Gastrocnemius medialis (tissue), 4 donors: ENCODE results near the gene TRAF3IP3. TPM values are rescaled to one million over a fixed set of nuclear protein-coding genes. Genes with fewer than 3 reads are reported as not detected.

Experiments used
- ATAC-seq, 2 donors: fragments of 150-250 bp; one replicate each; pipeline ENCODE4 v1.9.1; 2016
- DNase-seq, 2 donors: peaks; one replicate each; pipeline ENCODE4 v3.0.0-alpha.2; 2019
- H3K27ac ChIP-seq, 4 donors: fragments of 200-600 bp; sonication (generic); 1 replicate in 1 of 4; 2 replicates in 3 of 4; pipeline ENCODE4 v1.5.1; 2016 to 2018; ENCODE audit warnings: mild to moderate bottlenecking in 2 of 4, moderate library complexity in 1 of 4
- H3K27me3 ChIP-seq, 3 donors: fragments of 200-600 bp; sonication (generic) in 2 of 3; 1 replicate in 1 of 3; 2 replicates in 2 of 3; pipeline versions ENCODE4 v1.5.1 to v1.6.0; 2016 to 2019; ENCODE audit warnings: mild to moderate bottlenecking in 1 of 3, moderate library complexity in 1 of 3
- H3K36me3 ChIP-seq, 2 donors: fragments of 200-600 bp; sonication (generic) in 1 of 2; one replicate each; pipeline ENCODE4 v1.5.1; 2017 to 2018
- H3K4me1 ChIP-seq, 2 donors: fragments of 200-600 bp; sonication (generic) in 1 of 2; one replicate each; pipeline ENCODE4 v1.5.1; 2016 to 2017; ENCODE audit warnings: mild to moderate bottlenecking in 2 of 2
- H3K4me3 ChIP-seq, 4 donors: fragments of 200-600 bp; sonication (generic) in 3 of 4; 1 replicate in 1 of 4; 2 replicates in 3 of 4; pipeline ENCODE4 v1.5.1; 2016 to 2019; ENCODE audit warnings: mild to moderate bottlenecking in 2 of 4
- H3K9me3 ChIP-seq, 3 donors: fragments of 200-600 bp; sonication (generic) in 2 of 3; 1 replicate in 1 of 3; 2 replicates in 2 of 3; pipeline ENCODE4 v1.5.1; 2016 to 2019
- CTCF ChIP-seq, 5 experiments: fragments of 450-650 bp in 3 of 5; fragments of 200-600 bp in 2 of 5; sonication (generic) in 2 of 5; IDR thresholded peaks in 4 of 5; conservative IDR thresholded peaks in 1 of 5; 1 replicate in 4 of 5; 2 replicates in 1 of 5; pipeline ENCODE4 v1.5.1; 2016 to 2019; ENCODE audit warnings: antibody characterized with exemption in 5 of 5, mild to moderate bottlenecking in 3 of 5, moderate library complexity in 3 of 5
- POLR2A ChIP-seq, 2 donors: fragments of 450-650 bp; IDR thresholded peaks; one replicate each; pipeline ENCODE4 v1.6.1; 2017; ENCODE audit warnings: antibody characterized with exemption in 2 of 2, mild to moderate bottlenecking in 2 of 2, moderate library complexity in 2 of 2
- in situ Hi-C, 4 donors: fragments of 200-750 bp; cut with MboI; loops; one replicate each; pipeline versions ENCODE4 v1.15.0 to v1.8.0; 2017; ENCODE audit warnings: low sequenced_read_pairs in 4 of 4
- intact Hi-C: fragments of 100-400 bp; cut with DNase I; formaldehyde crosslinking; loops from one replicate; pipeline ENCODE4 v1.15.1; 2023; ENCODE audit warnings: low total_unique reads
- total RNA-seq, 4 donors: library from RNA; depleted of rRNA; stranded (reverse); fragments of >200 nt; gene quantifications; one replicate each; pipeline versions ENCODE4 v1.1.0 to v1.2.3, GENCODE V29; 2016

Gene TRAF3IP3
- total RNA-seq, 4 donors from 2014 or later: 0.16 to 1.5 (median 0.35) TPM; not detected in 1

GRCh38 chr1:209737118-209737505 lies 18.7 kb upstream of the TRAF3IP3 start:
- DNase-seq: no peak
- intact Hi-C loops: no loop called here
- no peak overlapping the region for H3K27ac ChIP-seq
- no peaks in the 10 kb centered on the region for H3K27me3 ChIP-seq
- in situ Hi-C loops: no loop called here
- no peaks in the 10 kb centered on the region for H3K4me1 ChIP-seq
- no peaks in the 10 kb centered on the region for H3K36me3 ChIP-seq
- H3K9me3 ChIP-seq: no peaks in the 10 kb centered on the region
- TF ChIP-seq CTCF (IDR thresholded peaks at IDR 0.05 in 4 of 5, conservative IDR thresholded peaks at IDR 0.05 in 1 of 5) (no peak), POLR2A (IDR thresholded peaks at IDR 0.05) (no peak)
- no peak overlapping the region for H3K4me3 ChIP-seq
- no peak for ATAC-seq

GRCh38 chr1:209738270-209738669 lies 17.6 kb upstream of the TRAF3IP3 start:
- Histone ChIP-seq H3K27ac (no peak overlapping the region), H3K4me3 (no peak overlapping the region), H3K36me3 (no peaks in the 10 kb centered on the region), H3K9me3 (no peaks in the 10 kb centered on the region), H3K27me3 (no peaks in the 10 kb centered on the region), H3K4me1 (no peaks in the 10 kb centered on the region)
- DNase-seq (no peak), ATAC-seq (no peak)
- in situ Hi-C loops (no loop called here), intact Hi-C loops (no loop called here)
- TF ChIP-seq POLR2A (IDR thresholded peaks at IDR 0.05): no peak
- TF ChIP-seq CTCF (IDR thresholded peaks at IDR 0.05 in 4 of 5, conservative IDR thresholded peaks at IDR 0.05 in 1 of 5): no peak

GRCh38 chr1:209741193-209741592 lies 14.7 kb upstream of the TRAF3IP3 start:
- H3K27me3 ChIP-seq: no peaks in the 10 kb centered on the region
- intact Hi-C loops (no loop called here), in situ Hi-C loops (no loop called here)
- H3K36me3 ChIP-seq: no peaks in the 10 kb centered on the region
- no peak overlapping the region for H3K4me3 ChIP-seq
- no peak for ATAC-seq
- DNase-seq: no peak
- no peaks in the 10 kb centered on the region for H3K9me3 ChIP-seq
- TF ChIP-seq CTCF (IDR thresholded peaks at IDR 0.05 in 4 of 5, conservative IDR thresholded peaks at IDR 0.05 in 1 of 5) (no peak), POLR2A (IDR thresholded peaks at IDR 0.05) (no peak)
- H3K27ac ChIP-seq: no peak overlapping the region
- no peaks in the 10 kb centered on the region for H3K4me1 ChIP-seq

- no peak for TF ChIP-seq CTCF (IDR thresholded peaks at IDR 0.05 in 4 of 5, conservative IDR thresholded peaks at IDR 0.05 in 1 of 5)
- TF ChIP-seq POLR2A (IDR thresholded peaks at IDR 0.05): no peak
- in situ Hi-C loops (no loop called here), intact Hi-C loops (no loop called here)
- Histone ChIP-seq H3K36me3 (no peaks in the 10 kb centered on the region), H3K9me3 (no peaks in the 10 kb centered on the region), H3K4me1 (no peaks in the 10 kb centered on the region), H3K4me3 (no peak overlapping the region), H3K27me3 (no peaks in the 10 kb centered on the region), H3K27ac (peak overlapping the region in 1 of 4 donors; percentile 41)
- DNase-seq (no peak), ATAC-seq (no peak)
Observed at GRCh38 chr1:209741889-209742288, 14.0 kb upstream of the TRAF3IP3 start.

- no peak overlapping the region for H3K4me3 ChIP-seq
- in situ Hi-C loops: no loop called here
- H3K4me1 ChIP-seq: no peaks in the 10 kb centered on the region
- H3K36me3 ChIP-seq: no peaks in the 10 kb centered on the region
- TF ChIP-seq CTCF (IDR thresholded peaks at IDR 0.05 in 4 of 5, conservative IDR thresholded peaks at IDR 0.05 in 1 of 5): no peak
- no peak for TF ChIP-seq POLR2A (IDR thresholded peaks at IDR 0.05)
- no peaks in the 10 kb centered on the region for H3K9me3 ChIP-seq
- peak; percentile 53 to 59 for ATAC-seq
- no peak for DNase-seq
- H3K27ac ChIP-seq: peak overlapping the region in 1 of 4 donors; percentile 41
- no peaks in the 10 kb centered on the region for H3K27me3 ChIP-seq
- intact Hi-C loops: no loop called here
Observed at GRCh38 chr1:209742409-209743144, 13.3 kb upstream of the TRAF3IP3 start.
